GM12878 (cell line): ENCODE measurements around the gene MEF2D. TPM values are rescaled to one million over a fixed set of nuclear protein-coding genes. Genes with fewer than 3 reads are reported as not detected.
A peak's percentile ranks its signal among the peaks of the same experiment; 100 is the strongest.

Source experiments
- CEBPB ChIP-seq, 2 experiments: fragments of 150-350 bp in 1 of 2; IDR thresholded peaks; 2 replicates each; pipeline ENCODE4 v1.6.1; 2012 to 2014; ENCODE audit warnings: low read depth in 2 of 2, low read length in 2 of 2, borderline replicate concordance in 1 of 2, inconsistent platforms in 1 of 2
- CEBPZ ChIP-seq: fragments of 150-350 bp; IDR thresholded peaks from 2 replicates; pipeline ENCODE4 v1.6.1; 2016; ENCODE audit warnings: low read depth, low read length
- CHD2 ChIP-seq: IDR thresholded peaks from 2 replicates; pipeline ENCODE4 v1.6.1; 2011; ENCODE audit warnings: low read depth, low read length, improper control_type of control experiment, borderline replicate concordance
- E2F8 ChIP-seq: fragments of 450-650 bp; IDR thresholded peaks from 2 replicates; pipeline ENCODE4 v1.6.1; 2018; ENCODE audit warnings: mild to moderate bottlenecking, low read depth, moderate library complexity; ENCODE audit not compliant: partially characterized antibody
- IKZF2 ChIP-seq, 2 experiments: fragments of 450-650 bp; IDR thresholded peaks; 2 replicates each; pipeline ENCODE4 v1.6.1; 2017; ENCODE audit warnings: mild to moderate bottlenecking in 2 of 2, moderate library complexity in 2 of 2
- MLLT1 ChIP-seq: fragments of 450-650 bp; IDR thresholded peaks from 2 replicates; pipeline ENCODE4 v1.6.1; 2016; ENCODE audit warnings: mild to moderate bottlenecking
- MTA2 ChIP-seq: fragments of 450-650 bp; IDR thresholded peaks from 2 replicates; pipeline ENCODE4 v1.6.1; 2016; ENCODE audit warnings: low read depth, mild to moderate bottlenecking, moderate library complexity
- MTA3 ChIP-seq: IDR thresholded peaks from 2 replicates; pipeline ENCODE4 v1.6.1; 2012; ENCODE audit warnings: low read length, inconsistent platforms, borderline replicate concordance
- NFYA ChIP-seq: IDR thresholded peaks from 2 replicates; pipeline ENCODE4 v1.6.1; 2011; ENCODE audit warnings: low read depth, mild to moderate bottlenecking, low read length, improper control_type of control experiment, borderline replicate concordance
- NFYB ChIP-seq: IDR thresholded peaks from 2 replicates; pipeline ENCODE4 v1.6.1; 2011; ENCODE audit warnings: low read depth, mild to moderate bottlenecking, low read length, improper control_type of control experiment, moderate library complexity; ENCODE audit not compliant: insufficient read depth
- REST ChIP-seq: IDR thresholded peaks from 2 replicates; pipeline ENCODE4 v1.6.1; 2012; ENCODE audit warnings: mild to moderate bottlenecking, low read depth, low read length
- SIX5 ChIP-seq: IDR thresholded peaks from 2 replicates; pipeline ENCODE4 v1.6.1; 2011; ENCODE audit warnings: mild to moderate bottlenecking, low read depth, low read length, moderate library complexity; ENCODE audit not compliant: severe bottlenecking
- SMAD5 ChIP-seq: IDR thresholded peaks from 2 replicates; pipeline ENCODE4 v1.6.1; 2016; ENCODE audit warnings: antibody characterized with exemption, low read depth
- SMC3 ChIP-seq: IDR thresholded peaks from 2 replicates; pipeline ENCODE4 v1.6.1; 2011; ENCODE audit warnings: low read length, improper control_type of control experiment, borderline replicate concordance
- SREBF1 ChIP-seq: IDR thresholded peaks from 2 replicates; pipeline ENCODE4 v1.6.1; 2012; ENCODE audit warnings: mild to moderate bottlenecking, low read length
- SRF ChIP-seq, 2 experiments: IDR thresholded peaks; 2 replicates each; pipeline ENCODE4 v1.6.1; 2011; ENCODE audit warnings: low read depth in 2 of 2, low read length in 2 of 2, mild to moderate bottlenecking in 1 of 2, moderate library complexity in 1 of 2
- YBX1 ChIP-seq: fragments of 450-650 bp; IDR thresholded peaks from 2 replicates; pipeline ENCODE4 v1.6.1; 2016; ENCODE audit warnings: antibody characterized with exemption
- ZBED1 ChIP-seq: IDR thresholded peaks from 2 replicates; pipeline ENCODE4 v1.6.1; 2016; ENCODE audit warnings: borderline replicate concordance
- ZNF622 ChIP-seq: fragments of 450-650 bp; IDR thresholded peaks from 2 replicates; pipeline ENCODE4 v1.6.1; 2017; ENCODE audit warnings: mild to moderate bottlenecking, inconsistent platforms
- polyA plus RNA-seq, 11 experiments: library from polyadenylated mRNA; depleted of rRNA in 4 of 11; unstranded in 6 of 11; stranded (reverse) in 5 of 11; fragments of >200 nt; fragmentation: Nextera tagmentation in 4 of 11; fragmentation: Illumina TruSeq in 1 of 11; extraction: Ambion mirVana in 4 of 11; extraction: Trizol in 1 of 11; gene quantifications; 1 replicate in 1 of 11; 2 replicates in 10 of 11; pipeline versions ENCODE4 v1.2.1 to v1.2.3, GENCODE V29; 2011 to 2016; ENCODE audit warnings: inconsistent platforms in 2 of 11, missing spikeins in 2 of 11, low read depth in 1 of 11
- total RNA-seq, 4 experiments: library from RNA; depleted of rRNA in 3 of 4; stranded (reverse); fragments of >200 nt in 3 of 4; fragmentation: Illumina TruSeq in 1 of 4; extraction: Trizol in 1 of 4; gene quantifications; 2 replicates each; pipeline versions ENCODE4 v1.2.1 to v1.2.3, GENCODE V29; 2013 to 2021

The MEF2D gene
- total and polyA plus RNA-seq, 10 of the 15 experiments (the other 5 are each of a cell fraction or from before 2014, with no cell fraction given), result 0.61 to 53.0 (median 15.2) TPM

GRCh38 chr1:156492591-156493080 lies 7.9 kb downstream of the MEF2D start (continued):
- TF ChIP-seq SREBF1 (no peak), NFYB (no peak), ZBED1 (no peak; the same call in 1 of the 2 replicates), SRF (IDR thresholded peaks at IDR 0.05; ENCODE audit: low read depth in 2 of 2, low read length in 2 of 2) (no peak), SIX5 (no peak), CEBPZ (no peak), MTA2 (peak; percentile 66; the same call in 1 of the 2 replicates), E2F8 (no peak), IKZF2 (IDR thresholded peaks at IDR 0.05) (peak; percentile 65 to 79; a peak in 3 of 4 replicates), YBX1 (no peak), ZNF622 (no peak), CHD2 (peak; percentile 75; the same call in 1 of the 2 replicates), CEBPB (IDR thresholded peaks at IDR 0.05; ENCODE audit: borderline replicate concordance in 1 of 2, low read depth in 2 of 2, low read length in 2 of 2) (no peak), MTA3 (no peak), MLLT1 (no peak), SMC3 (no peak), NFYA (no peak), SMAD5 (no peak; the same call in 1 of the 2 replicates), REST (no peak)
